ENCODE results near the gene FIGN. TPM values are rescaled to one million over a fixed set of nuclear protein-coding genes. Genes with fewer than 3 reads are reported as not detected.
A peak's percentile ranks its signal among the peaks of the same experiment; 100 is the strongest.

FIGN gene
- total RNA-seq, 1 donor from 2014 or later = 5.8 TPM

DNA sequence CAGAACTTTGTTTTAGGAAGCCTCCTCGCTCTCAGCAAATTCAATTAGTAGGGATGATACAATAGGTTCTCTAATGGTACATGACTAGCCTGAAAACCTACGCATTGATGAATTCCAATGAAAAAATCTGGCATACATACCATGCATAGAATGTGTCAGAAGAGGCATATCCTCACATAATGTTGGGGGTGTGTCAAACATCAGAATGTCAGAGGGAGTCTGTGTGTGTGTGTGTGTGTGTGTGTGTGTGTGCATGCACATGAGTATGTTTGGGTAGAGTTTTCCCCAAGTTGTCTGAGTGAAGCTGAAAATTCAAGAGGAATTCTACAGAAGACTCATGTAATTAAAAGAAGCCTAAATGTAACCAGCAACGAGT lies 78.5 kb downstream of the FIGN start:
- Histone ChIP-seq H3K27me3 (ENCODE audit: low read depth) (no peaks in the 10 kb centered on the region), H3K4me1 (no peaks in the 10 kb centered on the region), H3K36me3 (no peaks in the 10 kb centered on the region), H3K9me3 (no peaks in the 10 kb centered on the region), H3K4me3 (no peak overlapping the region), H3K27ac (no peak overlapping the region)
- TF ChIP-seq, protein P1, sequence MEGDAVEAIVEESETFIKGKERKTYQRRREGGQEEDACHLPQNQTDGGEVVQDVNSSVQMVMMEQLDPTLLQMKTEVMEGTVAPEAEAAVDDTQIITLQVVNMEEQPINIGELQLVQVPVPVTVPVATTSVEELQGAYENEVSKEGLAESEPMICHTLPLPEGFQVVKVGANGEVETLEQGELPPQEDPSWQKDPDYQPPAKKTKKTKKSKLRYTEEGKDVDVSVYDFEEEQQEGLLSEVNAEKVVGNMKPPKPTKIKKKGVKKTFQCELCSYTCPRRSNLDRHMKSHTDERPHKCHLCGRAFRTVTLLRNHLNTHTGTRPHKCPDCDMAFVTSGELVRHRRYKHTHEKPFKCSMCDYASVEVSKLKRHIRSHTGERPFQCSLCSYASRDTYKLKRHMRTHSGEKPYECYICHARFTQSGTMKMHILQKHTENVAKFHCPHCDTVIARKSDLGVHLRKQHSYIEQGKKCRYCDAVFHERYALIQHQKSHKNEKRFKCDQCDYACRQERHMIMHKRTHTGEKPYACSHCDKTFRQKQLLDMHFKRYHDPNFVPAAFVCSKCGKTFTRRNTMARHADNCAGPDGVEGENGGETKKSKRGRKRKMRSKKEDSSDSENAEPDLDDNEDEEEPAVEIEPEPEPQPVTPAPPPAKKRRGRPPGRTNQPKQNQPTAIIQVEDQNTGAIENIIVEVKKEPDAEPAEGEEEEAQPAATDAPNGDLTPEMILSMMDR (IDR thresholded peaks at IDR 0.05) = no peak
- no peak for DNase-seq
- intact Hi-C loops (cut with DNase I) = no loop called here
- no peak for ATAC-seq

- TF ChIP-seq, protein P1 (IDR thresholded peaks at IDR 0.05) = no peak
- Histone ChIP-seq H3K9me3 (no peaks in the 10 kb centered on the region), H3K27ac (no peak overlapping the region), H3K27me3 (ENCODE audit: low read depth) (no peaks in the 10 kb centered on the region), H3K36me3 (no peaks in the 10 kb centered on the region), H3K4me3 (no peak overlapping the region), H3K4me1 (no peaks in the 10 kb centered on the region)
- no peak for DNase-seq
- intact Hi-C loops (cut with DNase I) = no loop called here
- ATAC-seq = no peak
These were observed 79.1 kb downstream of the FIGN start for GRCh38 chr2:163656622-163657280.

- TF ChIP-seq, protein P1 (IDR thresholded peaks at IDR 0.05) = no peak
- peak; percentile 87 to 93 for ATAC-seq
- Histone ChIP-seq H3K36me3 (no peaks in the 10 kb centered on the region), H3K27me3 (ENCODE audit: low read depth) (no peaks in the 10 kb centered on the region), H3K27ac (no peak overlapping the region), H3K9me3 (no peaks in the 10 kb centered on the region), H3K4me3 (no peak overlapping the region), H3K4me1 (no peaks in the 10 kb centered on the region)
- intact Hi-C loops (cut with DNase I) = no loop called here
- no peak for DNase-seq
These were observed 80.1 kb downstream of the FIGN start for GRCh38 chr2:163655667-163656066.

- no peaks in the 10 kb centered on the region for H3K36me3 ChIP-seq
- intact Hi-C loops (cut with DNase I) = no loop called here
- no peaks in the 10 kb centered on the region for H3K4me1 ChIP-seq
- H3K4me3 ChIP-seq = no peak overlapping the region
- DNase-seq (no peak), ATAC-seq (no peak)
- no peaks in the 10 kb centered on the region for H3K9me3 ChIP-seq
- no peaks in the 10 kb centered on the region for H3K27me3 ChIP-seq (ENCODE audit: low read depth)
- TF ChIP-seq, protein P1 (IDR thresholded peaks at IDR 0.05) = no peak
- H3K27ac ChIP-seq = no peak overlapping the region
These were observed 83.1 kb downstream of the FIGN start for GRCh38 chr2:163652751-163653150.

GRCh38 chr2:163649080-163649479 lies 86.7 kb downstream of the FIGN start:
- Histone ChIP-seq H3K4me1 (no peaks in the 10 kb centered on the region), H3K27me3 (ENCODE audit: low read depth) (no peaks in the 10 kb centered on the region), H3K4me3 (no peak overlapping the region), H3K27ac (no peak overlapping the region), H3K36me3 (no peaks in the 10 kb centered on the region), H3K9me3 (no peaks in the 10 kb centered on the region)
- TF ChIP-seq, protein P1 (IDR thresholded peaks at IDR 0.05) = no peak
- DNase-seq (no peak), ATAC-seq (no peak)
- intact Hi-C loops (cut with DNase I) = no loop called here
